Esophagus muscularis mucosa (tissue), 3 donors: ENCODE measurements around the gene BFSP1.

Experiments used
- CTCF ChIP-seq, 3 experiments: fragments of 200-600 bp in 2 of 3; fragments of 450-650 bp in 1 of 3; sonication (generic) in 2 of 3; IDR thresholded peaks; one replicate each; pipeline ENCODE4 v1.5.1; 2017 to 2019; ENCODE audit warnings: antibody characterized with exemption in 3 of 3, mild to moderate bottlenecking in 2 of 3, moderate library complexity in 1 of 3
- POLR2AphosphoS5 ChIP-seq, 2 donors: sonication (generic); formaldehyde crosslinking; IDR thresholded peaks; one replicate each; pipeline ENCODE4 v1.6.1; 2017; ENCODE audit warnings: antibody characterized with exemption in 2 of 2

DNA sequence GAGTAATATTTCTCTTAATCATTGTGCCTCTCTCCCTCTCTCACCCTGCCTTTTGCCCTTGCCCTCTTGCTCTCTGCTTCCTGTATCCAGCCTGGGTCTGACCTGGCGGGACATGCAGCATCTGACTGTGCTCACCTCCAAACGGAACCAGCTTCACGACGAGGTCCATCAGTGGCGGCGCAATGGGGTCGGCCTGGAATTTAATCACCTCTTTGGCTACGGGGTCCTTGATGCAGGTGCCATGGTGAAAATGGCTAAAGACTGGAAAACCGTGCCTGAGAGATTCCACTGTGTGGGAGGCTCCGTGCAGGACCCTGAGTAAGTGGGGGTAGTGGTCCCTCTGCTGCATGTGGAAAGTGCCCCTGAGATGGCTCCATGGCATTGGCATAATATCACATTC, 65.9 kb downstream of the BFSP1 start:
- TF ChIP-seq CTCF (IDR thresholded peaks at IDR 0.05), result no peak
- no peak for TF ChIP-seq POLR2AphosphoS5 (IDR thresholded peaks at IDR 0.05)
